H1 (cell line): Measurements from ENCODE around the gene RAB14.

Experiments used
- CTCF ChIP-seq, 3 experiments: IDR thresholded peaks; 1 replicate in 2 of 3; 2 replicates in 1 of 3; pipeline versions ENCODE4 v1.5.1 to v1.6.1; 2011; ENCODE audit warnings: low read length in 3 of 3, mild to moderate bottlenecking in 3 of 3, inconsistent platforms in 2 of 3, low read depth in 1 of 3, moderate library complexity in 1 of 3; ENCODE audit not compliant: insufficient read depth in 1 of 3; ENCODE audit errors: control extremely low read depth in 1 of 3
- MAX ChIP-seq: IDR thresholded peaks from 2 replicates; pipeline ENCODE4 v1.6.1; 2012; ENCODE audit warnings: inconsistent platforms
- POLR2A ChIP-seq, 2 experiments: IDR thresholded peaks; 1 replicate in 1 of 2; 2 replicates in 1 of 2; pipeline ENCODE4 v1.6.1; 2011; ENCODE audit warnings: low read depth in 2 of 2, low read length in 2 of 2, mild to moderate bottlenecking in 2 of 2; ENCODE audit errors: control extremely low read depth in 1 of 2

- TF ChIP-seq POLR2A (IDR thresholded peaks at IDR 0.05; ENCODE audit: control extremely low read depth in 1 of 2, low read depth in 2 of 2, low read length in 2 of 2) (no peak), MAX (no peak), CTCF (IDR thresholded peaks at IDR 0.05; ENCODE audit: control extremely low read depth in 1 of 3, insufficient read depth in 1 of 3, low read depth in 1 of 3, low read length in 3 of 3) (no peak)
Measured at GRCh38 chr9:121246821-121247561, 45.3 kb upstream of the RAB14 start.
